ENCODE results near the gene PCDHGA9. TPM values are rescaled to one million over a fixed set of nuclear protein-coding genes. Genes with fewer than 3 reads are reported as not detected.

Gene PCDHGA9
- polyA plus RNA-seq (2013, experiment 1 of 2): 0.35 TPM
- 0.70 TPM for polyA plus RNA-seq (2013, experiment 2 of 2)

GRCh38 chr5:141402553-141403243 lies at the start of gene PCDHGA9:
PCDHGA9 (plus strand) TSS chr5:141402778; CDS start chr5:141402953, 175 bp downstream.
- H3K9me3 ChIP-seq (ENCODE audit: insufficient read depth, low read depth, low read length): peaks cover 30% of the 10 kb centered on the region
- no peak within 1 kb of the TSS for H3K27ac ChIP-seq (ENCODE audit: low read depth, low read length)
- no peaks in the 10 kb centered on the region for H3K4me1 ChIP-seq (ENCODE audit: insufficient read depth, low read length)
- no peaks in the 10 kb centered on the region; the same call in 1 of the 2 replicates for H3K36me3 ChIP-seq (ENCODE audit: insufficient read depth, low read length)
- H3K9ac ChIP-seq (ENCODE audit: low read depth, low read length): no peak within 1 kb of the TSS
- WGBS: 94% methylated on average over 27 of the region's 27 CpGs
- H3K4me3 ChIP-seq (ENCODE audit: low read length): no peak within 1 kb of the TSS
- H3K27me3 ChIP-seq (ENCODE audit: insufficient read depth, low read length): no peaks in the 10 kb centered on the region

GRCh38 chr5:141354900-141355469 lies 47.6 kb upstream of the PCDHGA9 start, which contains the start of gene PCDHGA4:
PCDHGA4 (plus strand) TSS chr5:141355021; CDS start chr5:141355108, 87 bp downstream.
- H3K4me1 ChIP-seq (ENCODE audit: insufficient read depth, low read length): no peaks in the 10 kb centered on the region
- H3K27me3 ChIP-seq (ENCODE audit: insufficient read depth, low read length): no peaks in the 10 kb centered on the region
- no peak within 1 kb of the TSS for H3K27ac ChIP-seq (ENCODE audit: low read depth, low read length)
- 95% methylated on average over 29 of the region's 29 CpGs for WGBS
- no peak within 1 kb of the TSS for H3K4me3 ChIP-seq (ENCODE audit: low read length)
- no peak within 1 kb of the TSS for H3K9ac ChIP-seq (ENCODE audit: low read depth, low read length)
- peaks cover 54% of the 10 kb centered on the region for H3K9me3 ChIP-seq (ENCODE audit: insufficient read depth, low read depth, low read length)
- H3K36me3 ChIP-seq (ENCODE audit: insufficient read depth, low read length): no peaks in the 10 kb centered on the region

- no peak overlapping the region for H3K27ac ChIP-seq (ENCODE audit: low read depth, low read length)
- no peak overlapping the region for H3K4me3 ChIP-seq (ENCODE audit: low read length)
- 96% methylated on average over 24 of the region's 24 CpGs for WGBS
These were observed 46.9 kb upstream of the PCDHGA9 start for GRCh38 chr5:141355641-141356040.

GRCh38 chr5:141356133-141356532 lies 46.4 kb upstream of the PCDHGA9 start:
- Histone ChIP-seq H3K9me3 (ENCODE audit: insufficient read depth, low read depth, low read length) (peaks cover 53% of the 10 kb centered on the region), H3K9ac (ENCODE audit: low read depth, low read length) (no peak overlapping the region), H3K4me3 (ENCODE audit: low read length) (no peak overlapping the region), H3K27ac (ENCODE audit: low read depth, low read length) (no peak overlapping the region), H3K36me3 (ENCODE audit: insufficient read depth, low read length) (peaks cover 4% of the 10 kb centered on the region; the same call in 1 of the 2 replicates), H3K4me1 (ENCODE audit: insufficient read depth, low read length) (no peaks in the 10 kb centered on the region), H3K27me3 (ENCODE audit: insufficient read depth, low read length) (no peaks in the 10 kb centered on the region)
- WGBS: 89% methylated on average over 5 of the region's 5 CpGs

More at GRCh38 chr5:141355641-141356040, 46.9 kb upstream of the PCDHGA9 start:
- no peak overlapping the region for H3K9ac ChIP-seq (ENCODE audit: low read depth, low read length)
- H3K27me3 ChIP-seq (ENCODE audit: insufficient read depth, low read length): no peaks in the 10 kb centered on the region
- H3K9me3 ChIP-seq (ENCODE audit: insufficient read depth, low read depth, low read length): peaks cover 52% of the 10 kb centered on the region
- H3K4me1 ChIP-seq (ENCODE audit: insufficient read depth, low read length): no peaks in the 10 kb centered on the region
- peaks cover under 1% of the 10 kb centered on the region; the same call in 1 of the 2 replicates for H3K36me3 ChIP-seq (ENCODE audit: insufficient read depth, low read length)

GRCh38 chr5:141356950-141357349 lies 45.6 kb upstream of the PCDHGA9 start:
- H3K9me3 ChIP-seq (ENCODE audit: insufficient read depth, low read depth, low read length): peaks cover 52% of the 10 kb centered on the region

GRCh38 chr5:141359790-141360426 lies 42.7 kb upstream of the PCDHGA9 start, which contains the start of gene PCDHGB2:
PCDHGB2 (plus strand) TSS chr5:141359994; CDS start chr5:141360136, 142 bp downstream.
- H3K9ac ChIP-seq (ENCODE audit: low read depth, low read length): no peak within 1 kb of the TSS
- WGBS: 93% methylated on average over 24 of the region's 24 CpGs
- H3K27me3 ChIP-seq (ENCODE audit: insufficient read depth, low read length): no peaks in the 10 kb centered on the region
- peak within 1 kb of the TSS; percentile 22 for H3K4me3 ChIP-seq (ENCODE audit: low read length)
- peaks cover 57% of the 10 kb centered on the region for H3K9me3 ChIP-seq (ENCODE audit: insufficient read depth, low read depth, low read length)
- 0 out of 2 replicates have a peak, but pooled peaks cover 6% of the 10 kb centered on the region for H3K4me1 ChIP-seq (ENCODE audit: insufficient read depth, low read length)
- H3K36me3 ChIP-seq (ENCODE audit: insufficient read depth, low read length): peaks cover 7% of the 10 kb centered on the region; the same call in 1 of the 2 replicates
- no peak within 1 kb of the TSS for H3K27ac ChIP-seq (ENCODE audit: low read depth, low read length)

More at GRCh38 chr5:141356950-141357349, 45.6 kb upstream of the PCDHGA9 start:
- no peak overlapping the region for H3K9ac ChIP-seq (ENCODE audit: low read depth, low read length)
- no peaks in the 10 kb centered on the region for H3K4me1 ChIP-seq (ENCODE audit: insufficient read depth, low read length)
- no peak overlapping the region for H3K27ac ChIP-seq (ENCODE audit: low read depth, low read length)
- H3K27me3 ChIP-seq (ENCODE audit: insufficient read depth, low read length): no peaks in the 10 kb centered on the region
- H3K36me3 ChIP-seq (ENCODE audit: insufficient read depth, low read length): peaks cover 4% of the 10 kb centered on the region; the same call in 1 of the 2 replicates
- H3K4me3 ChIP-seq (ENCODE audit: low read length): no peak overlapping the region
- 94% methylated on average over 19 of the region's 19 CpGs for WGBS

- Histone ChIP-seq H3K27me3 (ENCODE audit: insufficient read depth, low read length) (no peaks in the 10 kb centered on the region), H3K9me3 (ENCODE audit: insufficient read depth, low read depth, low read length) (peaks cover 57% of the 10 kb centered on the region), H3K27ac (ENCODE audit: low read depth, low read length) (no peak overlapping the region), H3K4me1 (ENCODE audit: insufficient read depth, low read length) (0 out of 2 replicates have a peak, but pooled peaks cover 6% of the 10 kb centered on the region), H3K36me3 (ENCODE audit: insufficient read depth, low read length) (peaks cover 7% of the 10 kb centered on the region; the same call in 1 of the 2 replicates), H3K9ac (ENCODE audit: low read depth, low read length) (no peak overlapping the region), H3K4me3 (ENCODE audit: low read length) (no peak overlapping the region)
- 97% methylated on average over 15 of the region's 15 CpGs for WGBS
These were observed 41.9 kb upstream of the PCDHGA9 start for GRCh38 chr5:141360685-141361084.

GRCh38 chr5:141362719-141363118 lies 39.9 kb upstream of the PCDHGA9 start:
- Histone ChIP-seq H3K36me3 (ENCODE audit: insufficient read depth, low read length) (peaks cover 7% of the 10 kb centered on the region; the same call in 1 of the 2 replicates), H3K9ac (ENCODE audit: low read depth, low read length) (no peak overlapping the region), H3K27me3 (ENCODE audit: insufficient read depth, low read length) (no peaks in the 10 kb centered on the region), H3K27ac (ENCODE audit: low read depth, low read length) (no peak overlapping the region), H3K9me3 (ENCODE audit: insufficient read depth, low read depth, low read length) (peaks cover 60% of the 10 kb centered on the region), H3K4me1 (ENCODE audit: insufficient read depth, low read length) (0 out of 2 replicates have a peak, but pooled peaks cover 6% of the 10 kb centered on the region), H3K4me3 (ENCODE audit: low read length) (peak overlapping the region; percentile 27; the same call in 1 of the 2 replicates)

- H3K36me3 ChIP-seq (ENCODE audit: insufficient read depth, low read length): peaks cover 7% of the 10 kb centered on the region; the same call in 1 of the 2 replicates
- H3K4me3 ChIP-seq (ENCODE audit: low read length): no peak within 1 kb of the TSS
- 97% methylated on average over 33 of the region's 34 CpGs for WGBS
- no peak within 1 kb of the TSS for H3K27ac ChIP-seq (ENCODE audit: low read depth, low read length)
- no peaks in the 10 kb centered on the region for H3K27me3 ChIP-seq (ENCODE audit: insufficient read depth, low read length)
- 0 out of 2 replicates have a peak, but pooled peaks cover 6% of the 10 kb centered on the region for H3K4me1 ChIP-seq (ENCODE audit: insufficient read depth, low read length)
- peaks cover 64% of the 10 kb centered on the region for H3K9me3 ChIP-seq (ENCODE audit: insufficient read depth, low read depth, low read length)
- no peak within 1 kb of the TSS for H3K9ac ChIP-seq (ENCODE audit: low read depth, low read length)
These were observed 38.5 kb upstream of the PCDHGA9 start, which contains the start of gene PCDHGA5 for GRCh38 chr5:141363952-141364660. PCDHGA5 (plus strand) TSS chr5:141364162; CDS start chr5:141364331, 169 bp downstream.
